ENCODE measurements around the gene CSTPP1. TPM values are rescaled to one million over a fixed set of nuclear protein-coding genes. Genes with fewer than 3 reads are reported as not detected.

The CSTPP1 gene
- total and polyA plus RNA-seq, 2 of the 4 experiments (the other 2 are of a cell fraction), result 22.0 to 35.7 TPM

DNA sequence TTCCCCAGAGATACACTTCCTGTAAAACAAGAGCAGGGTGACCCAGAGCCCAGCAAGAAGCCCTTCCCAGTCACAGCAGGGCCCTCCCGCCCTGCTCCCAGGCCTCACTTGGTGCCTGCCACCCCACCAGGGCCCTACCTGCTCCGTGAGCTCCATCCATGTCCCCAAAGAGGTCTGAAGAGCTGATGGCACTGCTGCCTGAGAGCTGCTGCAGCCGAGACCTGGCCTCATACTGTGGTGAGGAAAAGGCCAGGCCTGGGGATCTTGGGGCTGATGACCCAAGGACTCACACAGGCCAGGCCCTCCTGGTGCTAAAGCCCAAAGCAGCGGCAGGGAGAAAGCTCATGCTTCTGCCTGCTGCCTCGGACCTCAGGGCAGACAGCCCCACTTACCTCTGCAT, 229.8 kb downstream of the CSTPP1 start:
- Histone ChIP-seq H3K27ac (ENCODE audit: insufficient read depth, low read length) (no peak overlapping the region), H3K27me3 (ENCODE audit: control insufficient read depth, insufficient read depth, low read length) (no peaks in the 10 kb centered on the region), H4K5ac (ENCODE audit: low read depth, low read length) (no peak overlapping the region), H2BK20ac (ENCODE audit: low read depth, low read length) (no peak overlapping the region), H3K4ac (ENCODE audit: low read depth, low read length) (no peak overlapping the region), H4K8ac (ENCODE audit: low read depth in 2 of 2, low read length in 2 of 2) (no peak overlapping the region), H2BK120ac (ENCODE audit: low read depth, low read length) (no peak overlapping the region), H2AFZ (replicated peaks; ENCODE audit: low read length, poor library complexity) (no peak overlapping the region), H3K36me3 (ENCODE audit: control insufficient read depth, insufficient read depth, low read length) (peaks cover 58% of the 10 kb centered on the region), H2BK5ac (ENCODE audit: low read depth, low read length, poor library complexity, severe bottlenecking) (no peak overlapping the region), H3K56ac (ENCODE audit: extremely low read depth, insufficient read depth, low read length) (no peak overlapping the region), H4K20me1 (ENCODE audit: insufficient read depth, low read length) (peaks cover 46% of the 10 kb centered on the region), H3K4me2 (ENCODE audit: low read depth, low read length) (no peak overlapping the region), H3K14ac (replicated peaks; ENCODE audit: low read depth, low read length) (no peak overlapping the region), H2BK15ac (ENCODE audit: low read depth, low read length) (no peak overlapping the region), H3K9me3 (ENCODE audit: control insufficient read depth, insufficient read depth, low read length) (no peaks in the 10 kb centered on the region), H3K18ac (ENCODE audit: low read depth, low read length) (no peak overlapping the region), H2AK5ac (ENCODE audit: low read depth, low read length) (no peak overlapping the region), H3K23ac (ENCODE audit: low read depth, low read length) (no peak overlapping the region), H4K91ac (ENCODE audit: insufficient read depth, low read depth, low read length) (no peak overlapping the region), H3K9me1 (ENCODE audit: insufficient read depth, low read length) (no peaks in the 10 kb centered on the region), H2AK9ac (replicated peaks; ENCODE audit: low read depth, low read length, poor library complexity) (no peak overlapping the region), H3K79me1 (ENCODE audit: low read depth in 1 of 2, low read length in 2 of 2) (peaks cover 6 to 57% of the 10 kb centered on the region in 2 experiments), H3K4me1 (ENCODE audit: control insufficient read depth, insufficient read depth, low read length) (no peaks in the 10 kb centered on the region), H3K9ac (ENCODE audit: low read depth, low read length) (no peak overlapping the region), H3K4me3 (ENCODE audit: insufficient read depth, low read depth, low read length) (no peak overlapping the region)
- intact Hi-C loops (cut with micrococcal nuclease), result no loop called here
- dilution Hi-C loops (cut with HindIII; ENCODE audit: low sequenced_read_pairs, unreplicated experiment), result no loop called here
- 94% methylated on average over 3 of the region's 5 CpGs; no CpG with 5 or more reads in 1 of the 2 experiments for WGBS, 2 experiments (ENCODE audit: extremely low coverage in 2 of 2, insufficient read length in 1 of 2)
- no peak for TF ChIP-seq SMC3 (IDR thresholded peaks at IDR 0.05; ENCODE audit: low read depth, low read length)
- no peak for TF ChIP-seq RCOR1 (IDR thresholded peaks at IDR 0.05; ENCODE audit: insufficient replicate concordance, low read length)
- no peak for TF ChIP-seq BHLHE40 (IDR thresholded peaks at IDR 0.05; ENCODE audit: low read depth, low read length)
- in situ Hi-C loops (cut with MboI; ENCODE audit: low sequenced_read_pairs), result no loop called here
- BruUV-seq (replicated peaks), result no TSS peak
- ChIA-PET CTCF (no interaction called here), POLR2A (ENCODE audit: unreplicated experiment) (no interaction called here)
- no peak for DNase-seq
- ATAC-seq (ENCODE audit: low read depth), result no peak
